NK-92 treated with Interleukin-12 subunit alpha and Interleukin-12 subunit beta, amount 100 ng/mL, for 24 hours (cell line): Measurements from ENCODE around the gene TBC1D4.

ENCODE experiments used
- DNase-seq: peaks from one replicate; lab custom pipeline; 2025; lab: John Stamatoyannopoulos, UW

The TBC1D4 gene

GRCh38 chr13:75489502-75490263 lies 7.7 kb upstream of the TBC1D4 start:
- DNase-seq: peak; percentile 66

GRCh38 chr13:75486146-75487062 lies 4.4 kb upstream of the TBC1D4 start:
- peak; percentile 40 for DNase-seq

DNA sequence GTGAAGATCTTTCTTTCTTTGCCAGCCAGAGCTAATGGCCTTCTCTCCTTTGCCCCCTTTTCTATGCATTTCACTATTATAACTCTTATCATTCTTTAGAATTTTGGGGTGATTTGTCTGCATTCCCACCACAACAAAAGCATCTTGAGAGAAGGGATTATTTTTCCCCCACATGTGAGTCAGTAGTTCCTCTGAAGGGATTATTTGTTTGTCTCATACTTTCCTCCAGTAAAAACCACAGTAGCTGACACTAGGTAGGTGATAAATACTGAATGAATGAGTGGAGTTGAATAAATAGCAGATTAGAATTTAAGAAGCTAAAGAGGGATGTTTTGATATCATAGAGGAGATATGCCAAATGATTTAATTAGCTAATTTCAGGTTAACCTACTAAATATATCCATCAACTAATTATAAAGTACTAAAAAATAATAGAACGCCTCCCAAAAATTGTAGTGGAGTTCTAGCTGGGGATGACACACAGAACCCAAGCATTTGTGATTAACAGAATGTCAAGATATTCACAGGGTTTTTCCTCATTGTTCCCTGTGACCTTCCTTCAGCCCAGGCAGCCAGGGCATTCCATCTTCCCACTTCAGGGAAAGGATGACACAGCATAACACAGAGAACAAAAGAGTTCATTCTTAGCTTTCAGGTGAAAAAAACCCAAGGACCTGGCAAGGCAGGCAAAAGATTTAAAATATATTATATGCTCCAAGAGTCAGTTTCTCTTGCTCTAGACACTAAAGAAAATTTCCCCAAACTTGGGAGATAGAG lies 3.5 kb upstream of the TBC1D4 start:
- DNase-seq: no peak

DNA sequence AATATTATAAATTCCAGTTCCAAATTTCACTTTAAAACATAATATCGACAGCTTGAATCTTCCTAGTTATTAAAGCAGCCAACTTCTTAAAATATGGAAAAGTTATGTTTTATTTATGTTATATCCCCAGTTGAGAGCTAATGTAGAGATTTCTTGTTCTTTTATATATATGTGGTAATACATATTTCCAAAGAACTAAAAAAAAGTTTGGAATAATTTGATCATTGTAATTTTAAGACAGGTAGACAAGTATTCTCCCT lies 781 bp upstream of the TBC1D4 start:
- DNase-seq: no peak

DNA sequence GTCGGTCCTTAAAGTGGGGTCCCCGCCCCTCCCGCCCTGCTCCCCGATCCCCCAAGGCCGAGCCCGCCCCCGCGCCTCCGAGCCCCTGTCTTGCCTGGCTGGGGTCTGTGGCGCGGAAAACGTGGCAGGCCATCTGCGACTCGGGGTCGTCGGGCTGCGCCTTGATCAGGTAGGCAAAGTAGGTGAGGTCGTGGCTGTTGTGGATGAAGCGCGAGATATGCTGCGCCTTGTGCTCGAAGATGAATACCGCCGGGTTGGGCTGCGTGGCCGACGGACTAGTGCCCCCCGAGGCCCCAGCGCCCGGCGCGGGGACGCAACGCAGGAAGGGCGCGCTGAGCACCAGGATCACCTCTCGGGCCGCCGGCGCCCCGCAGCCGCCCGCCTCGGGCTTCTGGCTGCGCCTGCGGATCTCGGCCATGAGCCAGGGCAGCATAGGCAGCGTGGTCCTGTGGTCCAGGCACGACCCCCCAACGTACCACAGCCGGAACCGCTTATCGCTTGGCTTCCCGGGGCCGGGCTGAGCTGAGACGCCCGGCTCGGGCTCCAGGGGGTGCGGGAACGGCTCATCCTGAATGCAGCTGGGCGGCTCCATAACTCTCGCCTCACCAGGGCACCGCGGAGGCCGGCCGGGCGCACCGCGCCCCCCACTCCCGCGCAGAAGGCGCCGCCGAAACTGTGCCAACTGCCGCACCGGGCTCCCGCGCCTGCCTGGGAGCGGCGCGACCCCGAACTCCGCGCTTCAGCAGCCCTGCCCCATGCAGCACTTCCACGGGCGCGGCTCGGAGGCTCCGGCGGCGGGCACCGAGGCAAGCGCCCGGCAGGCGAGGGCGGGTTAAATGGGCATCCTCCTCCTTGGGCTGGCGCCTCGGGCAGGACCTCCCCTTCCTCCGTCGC lies 546 bp downstream of the TBC1D4 start:
- peak; percentile 49 for DNase-seq

GRCh38 chr13:75480671-75481175 lies 1.2 kb downstream of the TBC1D4 start:
- DNase-seq: no peak

DNA sequence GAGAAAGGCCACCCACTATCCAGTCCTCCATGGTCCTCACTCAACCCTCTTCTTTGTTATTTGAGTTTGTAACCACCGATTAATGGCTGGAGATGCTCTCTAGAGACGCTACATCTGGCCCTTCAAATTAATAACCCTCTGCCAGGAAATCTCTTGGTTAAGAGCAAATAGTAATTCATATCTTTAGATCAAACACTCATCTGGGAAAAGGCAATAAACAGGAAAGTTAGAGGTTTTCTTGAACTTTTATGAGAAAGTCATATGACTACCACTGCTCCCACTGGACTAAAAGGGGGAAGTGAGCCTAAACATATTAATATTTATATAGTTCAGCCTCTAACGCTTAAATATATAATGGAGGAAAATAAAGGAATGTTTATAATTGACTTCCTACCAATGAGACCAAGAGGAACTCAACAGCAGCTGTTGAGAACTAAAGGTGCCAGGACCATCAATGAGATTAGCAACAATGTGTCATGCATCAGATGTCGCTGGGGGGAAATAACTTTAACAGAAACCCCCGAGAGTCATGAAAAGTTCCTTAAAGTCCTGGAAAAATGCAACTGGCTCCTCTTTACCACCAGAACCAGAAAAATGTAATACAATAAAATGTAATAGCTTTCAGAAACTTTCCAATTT lies 2.7 kb downstream of the TBC1D4 start:
- no peak for DNase-seq

- DNase-seq: no peak
Measured at GRCh38 chr13:75478659-75479058, 3.3 kb downstream of the TBC1D4 start.

- DNase-seq: no peak
Measured at GRCh38 chr13:75474956-75475355, 7.0 kb downstream of the TBC1D4 start.

- DNase-seq: no peak
Measured at GRCh38 chr13:75473468-75473867, 8.5 kb downstream of the TBC1D4 start.

DNA sequence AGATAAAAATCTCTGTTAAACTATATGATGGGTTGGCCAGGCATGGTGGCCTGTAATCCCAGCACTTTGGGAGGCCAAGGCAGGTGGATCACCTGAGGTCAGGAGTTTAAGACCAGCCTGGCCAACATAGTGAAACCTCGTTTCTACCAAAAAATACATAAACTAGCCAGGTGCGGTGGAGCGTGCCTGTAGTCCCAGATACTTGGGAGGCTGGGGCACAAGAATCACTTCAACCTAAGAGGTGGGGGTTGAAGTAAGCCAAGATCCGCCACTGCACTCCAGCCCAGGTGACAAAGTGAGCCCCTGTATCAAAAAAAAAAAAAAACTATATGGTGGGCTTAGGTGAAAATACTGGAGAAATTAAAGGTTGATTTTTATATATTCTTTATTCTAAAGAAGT lies 11.3 kb downstream of the TBC1D4 start:
- DNase-seq: no peak

DNA sequence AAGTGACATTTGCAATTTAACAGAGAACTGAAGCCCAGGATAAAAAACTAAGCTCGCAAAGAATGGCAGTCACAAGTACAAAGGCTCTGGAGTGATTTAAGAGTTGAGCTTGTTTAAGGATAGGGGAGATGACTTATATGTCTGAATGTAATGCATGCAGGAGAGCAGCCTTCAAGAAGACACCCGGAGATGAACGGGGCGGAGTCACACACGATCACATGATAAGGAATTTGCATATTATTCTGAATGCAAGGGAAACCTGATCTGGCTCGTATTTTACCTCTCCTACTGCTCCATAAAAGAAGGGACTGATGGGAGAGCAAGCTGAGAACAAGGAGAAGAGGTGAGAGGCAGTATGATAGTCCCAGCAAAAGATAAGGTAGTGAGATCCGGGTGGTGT lies 12.9 kb downstream of the TBC1D4 start:
- DNase-seq: no peak

GRCh38 chr13:75468602-75469001 lies 13.4 kb downstream of the TBC1D4 start:
- DNase-seq: no peak

DNA sequence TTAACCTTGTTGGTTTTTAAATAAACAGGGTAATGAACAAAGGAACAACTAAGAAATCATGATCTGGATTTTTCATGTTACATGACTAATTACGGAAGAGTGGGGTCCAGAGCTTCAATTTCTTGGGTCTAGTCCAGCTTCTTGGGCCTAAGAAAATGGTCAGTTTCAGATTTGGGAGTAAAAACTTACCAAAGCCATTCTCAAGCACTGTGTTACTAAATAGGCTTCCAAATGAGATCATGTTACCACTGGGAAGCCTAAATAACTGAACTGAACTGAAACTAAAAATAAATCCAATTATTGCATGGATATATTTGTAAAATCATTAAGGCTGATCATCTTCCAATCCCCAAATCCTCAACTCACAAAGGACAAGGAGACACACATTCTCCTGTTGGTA lies 13.9 kb downstream of the TBC1D4 start:
- DNase-seq: no peak

DNA sequence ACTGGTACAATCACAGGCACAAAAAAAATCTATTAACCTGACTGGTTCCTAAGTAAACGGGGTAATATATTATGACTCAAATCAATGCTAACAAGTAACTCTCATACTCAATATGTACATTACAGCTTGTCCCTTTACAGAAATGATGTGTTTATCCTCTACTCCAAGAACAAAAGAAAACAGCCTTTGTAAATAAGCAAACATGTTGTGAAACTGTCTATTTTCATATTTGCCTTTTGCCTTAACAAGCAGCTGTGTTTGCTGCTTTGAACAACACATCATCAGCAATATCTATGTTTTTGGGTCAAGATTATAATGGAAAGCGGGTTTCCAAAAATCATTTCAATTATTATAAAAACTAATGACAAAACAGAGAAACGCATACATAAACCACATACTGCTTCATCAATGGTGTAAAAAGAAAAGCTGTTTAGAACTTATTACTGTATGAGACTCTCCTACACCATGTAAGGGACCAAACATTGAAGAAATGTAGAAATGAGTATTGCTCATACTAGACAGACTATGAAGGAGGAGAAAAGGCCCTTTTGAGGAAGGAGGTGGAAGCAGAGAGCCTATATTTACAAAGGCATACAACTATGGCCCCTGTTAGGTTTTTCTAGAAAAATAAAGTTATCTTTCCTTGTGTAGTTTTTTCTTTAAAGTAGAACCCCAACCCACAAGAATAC lies 14.8 kb downstream of the TBC1D4 start:
- DNase-seq: no peak

GRCh38 chr13:75465236-75465635 lies 16.7 kb downstream of the TBC1D4 start:
- DNase-seq: no peak

DNA sequence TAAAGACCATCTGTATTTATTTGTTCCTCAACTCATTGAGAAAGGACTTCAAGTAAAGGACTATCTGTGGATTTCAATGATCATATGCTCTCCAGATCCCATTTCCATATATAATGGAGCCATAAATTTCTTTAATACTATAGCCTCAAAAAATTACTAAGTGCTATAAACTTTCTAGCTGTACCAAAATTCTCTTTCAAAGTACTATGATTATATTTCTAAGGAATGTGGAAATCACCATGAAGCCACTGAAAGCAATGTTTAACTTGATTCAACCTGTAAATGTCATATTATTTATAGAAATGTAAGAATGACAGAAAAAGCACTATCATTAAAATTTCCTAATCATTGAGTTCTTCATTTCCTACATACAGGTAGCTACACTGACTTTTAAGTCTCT lies 20.7 kb downstream of the TBC1D4 start:
- no peak for DNase-seq

GRCh38 chr13:75460644-75461043 lies 21.3 kb downstream of the TBC1D4 start:
- no peak for DNase-seq

DNA sequence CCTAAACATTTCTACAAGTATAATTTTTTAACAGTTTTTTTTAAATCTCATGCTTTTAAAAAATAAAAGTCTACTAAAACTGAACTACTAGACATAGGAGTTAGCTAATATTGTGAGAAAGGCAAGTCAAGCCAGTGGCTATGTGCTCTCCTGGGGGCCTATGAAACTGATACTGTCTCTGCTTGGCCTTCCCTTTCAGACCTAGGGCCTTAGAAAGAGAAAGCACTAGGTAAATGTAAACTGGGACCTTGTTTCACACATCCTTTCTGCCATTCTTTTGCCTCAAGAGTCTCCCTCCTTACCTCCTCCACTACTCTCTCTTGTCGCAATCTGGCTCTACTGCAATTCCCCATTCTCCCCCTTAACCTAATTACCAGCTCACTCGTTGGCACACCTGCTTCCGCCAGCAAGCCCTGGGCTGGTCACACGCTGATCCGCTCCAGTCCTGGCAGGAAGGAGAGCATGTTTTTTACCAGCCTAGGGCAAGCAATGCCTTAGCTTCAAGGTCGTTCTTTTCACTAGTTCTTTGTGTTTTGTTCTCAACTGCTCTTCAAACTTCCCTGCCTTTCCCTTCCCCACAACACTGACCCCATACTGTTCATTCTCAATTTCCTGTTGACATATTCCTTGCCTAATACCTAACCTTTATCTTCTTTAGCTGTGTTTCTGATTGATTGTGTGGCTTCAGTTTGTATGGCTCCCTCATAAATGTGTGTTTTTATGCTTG lies 23.1 kb downstream of the TBC1D4 start:
- DNase-seq: no peak

GRCh38 chr13:75455962-75456361 lies 26.0 kb downstream of the TBC1D4 start:
- DNase-seq: no peak
